ENCODE results near the gene BST2. TPM values are rescaled to one million over a fixed set of nuclear protein-coding genes. Genes with fewer than 3 reads are reported as not detected.

The BST2 gene
- total and polyA plus RNA-seq, 9 of the 15 experiments (the other 6 are each of a cell fraction or from before 2014, with no cell fraction given), result 11.2 to 232 (median 151) TPM

DNA sequence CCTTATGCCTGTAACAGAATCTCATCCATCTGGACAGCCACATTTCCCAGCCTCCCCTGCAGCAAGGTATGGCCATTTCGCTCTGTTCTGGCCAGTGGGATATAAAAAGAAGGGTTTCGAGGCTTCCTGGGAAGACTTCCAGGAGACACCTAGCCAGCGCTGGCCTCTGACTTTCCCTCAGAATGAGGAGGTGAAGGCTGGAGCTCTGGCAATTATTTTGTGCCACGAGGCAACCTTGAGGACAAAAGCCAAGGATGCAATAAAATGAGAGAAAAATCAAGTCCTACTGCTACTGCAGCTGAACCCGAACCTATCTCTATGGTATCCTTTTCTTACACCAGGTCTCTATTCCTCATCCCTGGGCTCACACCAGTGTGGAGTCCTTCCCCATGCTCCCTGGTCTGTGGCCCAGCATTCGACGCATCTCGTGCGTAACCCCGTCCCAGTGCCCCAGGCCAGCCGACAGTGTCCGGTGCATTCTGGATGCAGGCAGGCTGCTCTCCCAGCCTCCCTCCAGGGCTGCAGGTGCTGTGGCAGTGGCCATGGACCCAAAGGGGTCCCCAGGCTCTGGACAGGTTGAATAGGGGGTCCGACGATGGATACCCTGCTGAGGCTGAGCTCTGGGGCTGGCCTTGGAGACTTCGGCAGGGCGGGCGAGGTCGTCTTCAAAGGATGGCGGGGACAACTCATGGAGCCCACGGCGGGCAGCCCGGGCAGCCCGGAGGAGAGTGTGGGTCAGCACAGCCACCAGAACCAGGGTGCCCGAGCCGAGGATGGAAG is 30.9 kb upstream of the BST2 start:
- H3K27ac ChIP-seq (ENCODE audit: extremely low read depth, low read depth, low read length), result no peak overlapping the region
- 26% methylated on average over 25 of the region's 25 CpGs for WGBS (ENCODE audit: insufficient coverage, low coverage, missing lambda C conversion rate)
- no peak overlapping the region for H3K4me2 ChIP-seq (ENCODE audit: insufficient read depth, low read length)
- peaks cover 0 to 6% of the 10 kb centered on the region in 2 experiments; a peak in 2 of 5 replicates for H3K4me1 ChIP-seq (replicated peaks in 1 of 2; ENCODE audit: control insufficient read depth in 2 of 2, insufficient read depth in 2 of 2, low read length in 2 of 2)
- H3K79me2 ChIP-seq (ENCODE audit: control insufficient read depth, insufficient read depth, low read length), result no peaks in the 10 kb centered on the region
- H3K4me3 ChIP-seq, result no peak overlapping the region
- FAIRE-seq (no peak), ATAC-seq (no peak), DNase-seq (ENCODE audit: extremely low read depth in 1 of 4, low spot score in 3 of 4) (no peak)
- H3K9me3 ChIP-seq (replicated peaks; ENCODE audit: control insufficient read depth, insufficient read depth, low read depth, low read length), result peaks cover under 1% of the 10 kb centered on the region; the same call in 1 of the 2 replicates
- TF ChIP-seq, protein P1, sequence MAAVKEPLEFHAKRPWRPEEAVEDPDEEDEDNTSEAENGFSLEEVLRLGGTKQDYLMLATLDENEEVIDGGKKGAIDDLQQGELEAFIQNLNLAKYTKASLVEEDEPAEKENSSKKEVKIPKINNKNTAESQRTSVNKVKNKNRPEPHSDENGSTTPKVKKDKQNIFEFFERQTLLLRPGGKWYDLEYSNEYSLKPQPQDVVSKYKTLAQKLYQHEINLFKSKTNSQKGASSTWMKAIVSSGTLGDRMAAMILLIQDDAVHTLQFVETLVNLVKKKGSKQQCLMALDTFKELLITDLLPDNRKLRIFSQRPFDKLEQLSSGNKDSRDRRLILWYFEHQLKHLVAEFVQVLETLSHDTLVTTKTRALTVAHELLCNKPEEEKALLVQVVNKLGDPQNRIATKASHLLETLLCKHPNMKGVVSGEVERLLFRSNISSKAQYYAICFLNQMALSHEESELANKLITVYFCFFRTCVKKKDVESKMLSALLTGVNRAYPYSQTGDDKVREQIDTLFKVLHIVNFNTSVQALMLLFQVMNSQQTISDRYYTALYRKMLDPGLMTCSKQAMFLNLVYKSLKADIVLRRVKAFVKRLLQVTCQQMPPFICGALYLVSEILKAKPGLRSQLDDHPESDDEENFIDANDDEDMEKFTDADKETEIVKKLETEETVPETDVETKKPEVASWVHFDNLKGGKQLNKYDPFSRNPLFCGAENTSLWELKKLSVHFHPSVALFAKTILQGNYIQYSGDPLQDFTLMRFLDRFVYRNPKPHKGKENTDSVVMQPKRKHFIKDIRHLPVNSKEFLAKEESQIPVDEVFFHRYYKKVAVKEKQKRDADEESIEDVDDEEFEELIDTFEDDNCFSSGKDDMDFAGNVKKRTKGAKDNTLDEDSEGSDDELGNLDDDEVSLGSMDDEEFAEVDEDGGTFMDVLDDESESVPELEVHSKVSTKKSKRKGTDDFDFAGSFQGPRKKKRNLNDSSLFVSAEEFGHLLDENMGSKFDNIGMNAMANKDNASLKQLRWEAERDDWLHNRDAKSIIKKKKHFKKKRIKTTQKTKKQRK (IDR thresholded peaks at IDR 0.05; ENCODE audit: borderline replicate concordance, low read depth, low read length), result 0 out of 2 replicates have a peak, but pooled peaks have one; percentile 38
- 0 out of 2 replicates have a peak, but pooled peaks have one; percentile 61 for TF ChIP-seq SMARCA5 (IDR thresholded peaks at IDR 0.05)
- TF ChIP-seq KDM1A (IDR thresholded peaks at IDR 0.05), result 0 out of 4 replicates have a peak, but pooled peaks of 1 of the 2 experiments have one; percentile 21
- TF ChIP-seq FOXP1 (CRISPR knock-in tag; IDR thresholded peaks at IDR 0.05), result no peak
- TF ChIP-seq, protein P2, sequence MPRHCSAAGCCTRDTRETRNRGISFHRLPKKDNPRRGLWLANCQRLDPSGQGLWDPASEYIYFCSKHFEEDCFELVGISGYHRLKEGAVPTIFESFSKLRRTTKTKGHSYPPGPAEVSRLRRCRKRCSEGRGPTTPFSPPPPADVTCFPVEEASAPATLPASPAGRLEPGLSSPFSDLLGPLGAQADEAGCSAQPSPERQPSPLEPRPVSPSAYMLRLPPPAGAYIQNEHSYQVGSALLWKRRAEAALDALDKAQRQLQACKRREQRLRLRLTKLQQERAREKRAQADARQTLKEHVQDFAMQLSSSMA (CRISPR knock-in tag; IDR thresholded peaks at IDR 0.05), result no peak
- TF ChIP-seq ZNF507 (tag; conservative IDR thresholded peaks at IDR 0.05), result no peak
- TF ChIP-seq RBM25 (IDR thresholded peaks at IDR 0.05; ENCODE audit: low read depth, low read length, severe bottlenecking), result peak; percentile 94
- no peak for TF ChIP-seq MCM5 (IDR thresholded peaks at IDR 0.05; ENCODE audit: low read depth)
- H3K27me3 ChIP-seq (ENCODE audit: control insufficient read depth in 2 of 2, insufficient read depth in 2 of 2, low read length in 2 of 2), result peaks cover 0 to 23% of the 10 kb centered on the region in 2 experiments; a peak in 4 of 5 replicates
- H4K20me1 ChIP-seq (replicated peaks; ENCODE audit: control insufficient read depth, insufficient read depth, low read length), result no peaks in the 10 kb centered on the region; the same call in none of the 2 replicates
- in situ Hi-C loops (cut with MboI) (no loop called here), intact Hi-C loops (cut with micrococcal nuclease) (no loop called here)
- ChIA-PET CTCF (ENCODE audit: low intra/inter-chr PET ratio) (no interaction called here), POLR2A (interaction anchor here (0.6 kb wide), 1 partner anchor 664 kb away, joined by 4 read pairs; no protein-coding TSS in a partner anchor)
- no peaks in the 10 kb centered on the region for H3K36me3 ChIP-seq (ENCODE audit: control insufficient read depth, insufficient read depth, low read length)
- H2AFZ ChIP-seq (ENCODE audit: low read depth, low read length), result no peak overlapping the region
- no peak overlapping the region for H3K9ac ChIP-seq (ENCODE audit: insufficient read depth in 1 of 2, low read depth in 2 of 2, low read length in 2 of 2)
- no peaks in the 10 kb centered on the region for H3K9me1 ChIP-seq (ENCODE audit: control insufficient read depth, insufficient read depth, low read length)
- BruUV-seq (replicated peaks), result no TSS peak
